GM23248 (cell line): Measurements from ENCODE around the gene DLGAP3. TPM values are rescaled to one million over a fixed set of nuclear protein-coding genes. Genes with fewer than 3 reads are reported as not detected.
"Not testable (repeated sequence)": the region's sequence is repeated elsewhere in the genome, so short reads cannot be mapped to it uniquely, and the experiment has no call there.

Source experiments
- DNase-seq: peaks from one replicate; pipeline ENCODE4 v3.0.0-alpha.2; 2015
- H2AFZ ChIP-seq: fragments of 200-600 bp; sonication (generic); 2 replicates; pipeline ENCODE4 v1.6.1; 2016; ENCODE audit warnings: antibody characterized with exemption
- H3F3A ChIP-seq: fragments of 200-600 bp; sonication (generic); 2 replicates; pipeline ENCODE4 v1.6.1; 2016; ENCODE audit warnings: mild to moderate bottlenecking, antibody characterized with exemption, mixed run types; ENCODE audit not compliant: insufficient read depth
- H3K27ac ChIP-seq: fragments of 200-600 bp; sonication (generic); 2 replicates; pipeline ENCODE4 v1.5.1; 2016; ENCODE audit warnings: mild to moderate bottlenecking
- H3K27me3 ChIP-seq: fragments of 200-600 bp; sonication (generic); replicated peaks from 2 replicates; pipeline ENCODE4 v1.6.1; 2016; ENCODE audit warnings: mild to moderate bottlenecking; ENCODE audit not compliant: insufficient read depth
- H3K36me3 ChIP-seq: fragments of 200-600 bp; sonication (generic); 2 replicates; pipeline ENCODE4 v1.6.1; 2016; ENCODE audit warnings: low read depth, mild to moderate bottlenecking
- H3K4me1 ChIP-seq: fragments of 200-600 bp; sonication (generic); 2 replicates; pipeline ENCODE4 v1.6.1; 2016; ENCODE audit warnings: mild to moderate bottlenecking; ENCODE audit not compliant: insufficient read depth
- H3K4me2 ChIP-seq: fragments of 200-600 bp; sonication (generic); one replicate; pipeline ENCODE4 v1.6.1; 2016; ENCODE audit warnings: mild to moderate bottlenecking; ENCODE audit not compliant: unreplicated experiment
- H3K4me3 ChIP-seq: fragments of 200-600 bp; sonication (generic); 2 replicates; pipeline ENCODE4 v1.5.1; 2016; ENCODE audit warnings: mild to moderate bottlenecking
- H3K79me2 ChIP-seq: fragments of 200-600 bp; sonication (generic); 2 replicates; pipeline ENCODE4 v1.6.1; 2016; ENCODE audit warnings: mild to moderate bottlenecking; ENCODE audit not compliant: insufficient read depth
- H3K9ac ChIP-seq: fragments of 200-600 bp; sonication (generic); 2 replicates; pipeline ENCODE4 v1.6.1; 2016; ENCODE audit warnings: mild to moderate bottlenecking
- H3K9me2 ChIP-seq: fragments of 200-600 bp; sonication (generic); 2 replicates; pipeline ENCODE4 v1.6.1; 2016; ENCODE audit warnings: mixed run types, mild to moderate bottlenecking, moderate library complexity; ENCODE audit not compliant: insufficient read depth
- H3K9me3 ChIP-seq: fragments of 200-600 bp; sonication (generic); one replicate; pipeline ENCODE4 v1.6.1; 2017; ENCODE audit warnings: low read depth
- H4K20me1 ChIP-seq: fragments of 200-600 bp; sonication (generic); 2 replicates; pipeline ENCODE4 v1.6.0; 2016; ENCODE audit not compliant: insufficient read depth
- EZH2 ChIP-seq: fragments of 200-600 bp; sonication (generic); IDR thresholded peaks from 2 replicates; pipeline ENCODE4 v1.6.1; 2018; ENCODE audit warnings: antibody characterized with exemption, mild to moderate bottlenecking; ENCODE audit not compliant: insufficient read depth, poor library complexity, severe bottlenecking
- EZH2phosphoT487 ChIP-seq: fragments of 200-600 bp; sonication (generic); IDR thresholded peaks from 2 replicates; pipeline ENCODE4 v1.6.1; 2018; ENCODE audit warnings: antibody characterized with exemption, moderate library complexity, mild to moderate bottlenecking, low read depth; ENCODE audit not compliant: insufficient read depth
- WGBS, 2 experiments: methylation state at CpG; one replicate each; pipeline ENCODE4 v1.1.6; 2015 to 2017; ENCODE audit warnings: low lambda C conversion rate in 2 of 2, low coverage in 1 of 2; ENCODE audit errors: missing lambda C conversion rate in 2 of 2; 5-methylcytosine and 5-hydroxymethylcytosine counted together
- in situ Hi-C: fragments of 300-500 bp; cut with MboI; formaldehyde crosslinking; loops from 2 replicates; pipeline ENCODE4 v1.15.0; 2020
- polyA plus RNA-seq: library from polyadenylated mRNA; unstranded; fragments of >200 nt; fragmentation: Nextera tagmentation; extraction: Ambion mirVana; gene quantifications from 2 replicates; pipeline ENCODE4 v1.2.1, GENCODE V29; 2016
- total RNA-seq: library from RNA; depleted of rRNA; stranded (reverse); fragments of >200 nt; shearing (Covaris generic); gene quantifications from 2 replicates; pipeline ENCODE4 v1.2.3, GENCODE V29; 2014; rRNA removed

The DLGAP3 gene
- total and polyA plus RNA-seq, 2 experiments from 2014 or later, result 0.11 TPM; not detected in 1

DNA sequence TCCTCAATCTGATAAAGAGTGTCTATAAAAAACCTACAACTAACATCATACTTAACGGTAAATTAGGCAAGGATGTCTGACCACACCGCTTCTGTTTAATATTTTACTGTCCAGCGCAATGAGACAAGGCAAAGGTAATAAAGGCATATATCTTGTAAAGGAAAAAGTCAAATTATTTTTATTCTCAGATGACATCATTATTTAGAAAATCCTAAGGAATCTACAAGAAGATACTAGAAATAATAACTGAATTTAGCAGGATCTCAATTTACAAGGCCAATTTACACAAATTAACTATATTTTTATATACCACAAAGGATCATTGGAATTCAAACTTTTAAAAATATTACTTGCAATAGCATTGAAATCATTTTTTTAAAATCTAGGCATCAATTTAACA lies 107.2 kb downstream of the DLGAP3 start:
- no peaks in the 10 kb centered on the region for H3K9me2 ChIP-seq
- no peak for DNase-seq
- no peak overlapping the region for H3K4me3 ChIP-seq
- H3K4me2 ChIP-seq, result no peak overlapping the region
- H2AFZ ChIP-seq, result no peak overlapping the region
- no peaks in the 10 kb centered on the region for H3K4me1 ChIP-seq
- H3K79me2 ChIP-seq, result no peaks in the 10 kb centered on the region
- H3K9ac ChIP-seq, result no peak overlapping the region
- H3K27me3 ChIP-seq, result no peaks in the 10 kb centered on the region
- no peaks in the 10 kb centered on the region for H4K20me1 ChIP-seq
- no peaks in the 10 kb centered on the region for H3F3A ChIP-seq
- H3K9me3 ChIP-seq, result no peaks in the 10 kb centered on the region
- H3K27ac ChIP-seq, result no peak overlapping the region
- TF ChIP-seq EZH2phosphoT487, result no peak
- TF ChIP-seq EZH2, result no peak
- no peaks in the 10 kb centered on the region for H3K36me3 ChIP-seq
- in situ Hi-C loops, result no loop called here
- 83 to 84% methylated on average over 3 of the region's 3 CpGs for WGBS, 2 experiments

DNA sequence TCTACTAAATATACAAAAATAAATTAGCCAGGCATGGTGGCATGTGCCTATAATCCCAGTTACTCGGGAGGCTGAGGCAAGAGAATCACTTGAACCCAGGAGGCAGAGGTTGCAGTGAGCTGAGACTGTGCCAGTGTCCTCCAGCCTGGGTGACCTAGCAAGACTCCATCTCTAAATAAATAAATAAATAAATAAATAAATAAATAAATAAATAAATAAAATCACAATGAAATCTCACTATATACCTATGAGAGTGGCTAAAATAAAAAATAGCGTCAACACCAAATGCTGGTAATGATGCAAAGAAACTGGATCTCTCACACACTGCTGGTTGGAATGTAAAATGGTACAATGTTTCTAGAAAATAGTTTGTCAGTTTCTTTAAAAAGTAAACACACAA lies 110.6 kb downstream of the DLGAP3 start:
- H3K27ac ChIP-seq, DNase-seq, H3K4me3 ChIP-seq, H3F3A ChIP-seq, H3K9me3 ChIP-seq, H3K4me1 ChIP-seq, H3K27me3 ChIP-seq, H3K36me3 ChIP-seq, H2AFZ ChIP-seq, in situ Hi-C loops, H4K20me1 ChIP-seq, H3K79me2 ChIP-seq, H3K9ac ChIP-seq, H3K4me2 ChIP-seq, H3K9me2 ChIP-seq: not testable (repeated sequence)
- 81 to 86% methylated on average over 2 of the region's 2 CpGs for WGBS, 2 experiments

- no peak for DNase-seq
- H3K79me2 ChIP-seq, result no peaks in the 10 kb centered on the region
- H3K27ac ChIP-seq, result no peak overlapping the region
- no peak overlapping the region for H2AFZ ChIP-seq
- H3K9me3 ChIP-seq, result no peaks in the 10 kb centered on the region
- no peak overlapping the region for H3K4me2 ChIP-seq
- no peaks in the 10 kb centered on the region for H3F3A ChIP-seq
- no peak overlapping the region for H3K9ac ChIP-seq
- in situ Hi-C loops, result no loop called here
- no peaks in the 10 kb centered on the region for H3K27me3 ChIP-seq
- H4K20me1 ChIP-seq, result no peaks in the 10 kb centered on the region
- no peaks in the 10 kb centered on the region for H3K4me1 ChIP-seq
- WGBS, 2 experiments, result 56 to 57% methylated on average over 3 of the region's 3 CpGs
- H3K4me3 ChIP-seq, result no peak overlapping the region
- no peaks in the 10 kb centered on the region for H3K9me2 ChIP-seq
- no peak for TF ChIP-seq EZH2
- no peak for TF ChIP-seq EZH2phosphoT487
- H3K36me3 ChIP-seq, result no peaks in the 10 kb centered on the region
These were observed 112.7 kb downstream of the DLGAP3 start for GRCh38 chr1:34816778-34817177.

DNA sequence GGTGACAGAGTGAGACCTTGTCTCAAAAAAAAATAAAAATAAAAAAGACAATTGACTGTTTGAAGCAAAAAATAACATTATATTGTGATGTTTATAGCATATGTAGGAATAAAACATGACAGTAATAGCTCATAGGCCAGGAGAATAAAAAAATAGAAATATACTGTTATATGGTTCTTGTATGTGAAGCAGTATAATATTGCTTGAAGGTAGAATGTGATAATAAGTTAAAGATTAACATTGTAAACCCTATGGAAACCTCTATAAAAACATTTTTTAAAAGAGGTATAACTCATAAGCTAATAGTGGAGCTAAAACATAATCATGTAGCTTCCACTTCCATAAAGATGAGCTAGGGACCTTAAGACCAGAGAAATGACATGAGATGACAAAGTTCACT lies 113.1 kb downstream of the DLGAP3 start:
- Histone ChIP-seq H3K27ac (no peak overlapping the region), H3F3A (no peaks in the 10 kb centered on the region), H4K20me1 (no peaks in the 10 kb centered on the region), H3K9ac (no peak overlapping the region), H3K27me3 (no peaks in the 10 kb centered on the region), H3K9me3 (no peaks in the 10 kb centered on the region), H3K36me3 (no peaks in the 10 kb centered on the region), H3K79me2 (no peaks in the 10 kb centered on the region), H3K4me2 (no peak overlapping the region), H3K4me3 (no peak overlapping the region), H2AFZ (no peak overlapping the region), H3K9me2 (no peaks in the 10 kb centered on the region), H3K4me1 (no peaks in the 10 kb centered on the region)
- TF ChIP-seq EZH2 (no peak), EZH2phosphoT487 (no peak)
- no peak for DNase-seq
- in situ Hi-C loops, result no loop called here

Other genes starting within 250 kb of the DLGAP3 start
- gene GJB5, start 174.6 kb downstream of the DLGAP3 start, total RNA-seq, result not detected in 2 replicates
- gene GJB5, start 174.6 kb downstream of the DLGAP3 start, polyA plus RNA-seq, result 0.23 and 0.33 TPM in 2 replicates
- gene GJB4, start 169.9 kb downstream of the DLGAP3 start, total RNA-seq, result not detected in 2 replicates
- not detected in 2 replicates for gene GJB4, start 169.9 kb downstream of the DLGAP3 start, polyA plus RNA-seq
- 0.43 TPM in 1 of 2 replicates, not detected in the other for gene GJB3, start 148.4 kb downstream of the DLGAP3 start, total RNA-seq
- not detected in 2 replicates for gene GJB3, start 148.4 kb downstream of the DLGAP3 start, polyA plus RNA-seq
- not detected in 2 replicates for gene GJA4, start 136.7 kb downstream of the DLGAP3 start, total RNA-seq
- gene GJA4, start 136.7 kb downstream of the DLGAP3 start, polyA plus RNA-seq, result not detected in 2 replicates
- 17.9 and 20.4 TPM in 2 replicates for gene SMIM12, start 69.9 kb downstream of the DLGAP3 start, total RNA-seq
- gene SMIM12, start 69.9 kb downstream of the DLGAP3 start, polyA plus RNA-seq, result 50.1 and 51.6 TPM in 2 replicates
- gene TMEM35B, start 55.7 kb upstream of the DLGAP3 start, total RNA-seq, result 49.9 and 61.3 TPM in 2 replicates
- 104 and 114 TPM in 2 replicates for gene TMEM35B, start 55.7 kb upstream of the DLGAP3 start, polyA plus RNA-seq
- gene ZMYM6, start 102.3 kb upstream of the DLGAP3 start, total RNA-seq, result 9.4 and 18.2 TPM in 2 replicates
- gene ZMYM6, start 102.3 kb upstream of the DLGAP3 start, polyA plus RNA-seq, result 12.3 and 14.5 TPM in 2 replicates
- gene ZMYM1, start 149.7 kb upstream of the DLGAP3 start, total RNA-seq, result 13.5 and 13.6 TPM in 2 replicates
- 9.5 and 9.7 TPM in 2 replicates for gene ZMYM1, start 149.7 kb upstream of the DLGAP3 start, polyA plus RNA-seq